H9 (cell line): ENCODE data around the gene SDK1. TPM values are rescaled to one million over a fixed set of nuclear protein-coding genes. Genes with fewer than 3 reads are reported as not detected.

ENCODE experiments used
- DNase-seq: peaks from one replicate; pipeline ENCODE4 v3.0.0-alpha.2; 2017
- H2AFZ ChIP-seq: one replicate; pipeline ENCODE4 v1.6.1; 2013; ENCODE audit warnings: mild to moderate bottlenecking, low read length, control low read depth, moderate library complexity
- H2AK5ac ChIP-seq: 2 replicates; pipeline ENCODE4 v1.6.1; 2013; ENCODE audit warnings: low read length, control low read depth, mixed read lengths; ENCODE audit not compliant: insufficient read length
- H2BK120ac ChIP-seq: one replicate; pipeline ENCODE4 v1.6.1; 2013; ENCODE audit warnings: low read depth, mild to moderate bottlenecking, low read length, control low read depth, inconsistent platforms; ENCODE audit not compliant: poor library complexity, severe bottlenecking
- H2BK12ac ChIP-seq: 2 replicates; pipeline ENCODE4 v1.6.1; 2013; ENCODE audit warnings: low read length, control low read depth, mixed read lengths, low read depth; ENCODE audit not compliant: insufficient read length
- H2BK15ac ChIP-seq: 2 replicates; pipeline ENCODE4 v1.6.1; 2013; ENCODE audit warnings: low read depth, low read length, control low read depth
- H2BK20ac ChIP-seq: one replicate; pipeline ENCODE4 v1.6.1; 2013; ENCODE audit warnings: low read depth, mild to moderate bottlenecking, low read length, control low read depth, inconsistent platforms; ENCODE audit not compliant: poor library complexity, severe bottlenecking
- H2BK5ac ChIP-seq: 2 replicates; pipeline ENCODE4 v1.6.1; 2013; ENCODE audit warnings: low read length, control low read depth, mixed read lengths; ENCODE audit not compliant: insufficient read length
- H3K14ac ChIP-seq: 2 replicates; pipeline ENCODE4 v1.6.1; 2013; ENCODE audit warnings: low read length, control low read depth; ENCODE audit not compliant: insufficient read depth
- H3K18ac ChIP-seq: 2 replicates; pipeline ENCODE4 v1.6.1; 2013; ENCODE audit warnings: low read depth, mild to moderate bottlenecking, mixed read lengths, low read length, control low read depth; ENCODE audit not compliant: insufficient read length
- H3K23ac ChIP-seq: 2 replicates; pipeline ENCODE4 v1.6.1; 2013; ENCODE audit warnings: low read length, control low read depth, mixed read lengths, low read depth; ENCODE audit not compliant: insufficient read length
- H3K23me2 ChIP-seq: 2 replicates; pipeline ENCODE4 v1.6.1; 2013; ENCODE audit warnings: low read depth, mild to moderate bottlenecking, mixed read lengths, low read length, control low read depth; ENCODE audit not compliant: insufficient read length, poor library complexity, severe bottlenecking
- H3K27ac ChIP-seq: 2 replicates; pipeline ENCODE4 v1.5.1; 2013; ENCODE audit warnings: low read length, control low read depth, mixed read lengths, low read depth; ENCODE audit not compliant: insufficient read length
- H3K27me3 ChIP-seq: 2 replicates; pipeline ENCODE4 v1.6.1; 2013; ENCODE audit warnings: low read length, control low read depth, inconsistent platforms; ENCODE audit not compliant: insufficient read depth
- H3K4ac ChIP-seq: 2 replicates; pipeline ENCODE4 v1.6.1; 2013; ENCODE audit warnings: low read depth, mild to moderate bottlenecking, control low read depth, inconsistent platforms, low read length, moderate library complexity
- H3K4me1 ChIP-seq: 2 replicates; pipeline ENCODE4 v1.6.1; 2013; ENCODE audit warnings: low read length, control low read depth, inconsistent platforms; ENCODE audit not compliant: insufficient read depth
- H3K4me2 ChIP-seq: 2 replicates; pipeline ENCODE4 v1.6.1; 2013; ENCODE audit warnings: low read length, control low read depth, mixed read lengths; ENCODE audit not compliant: insufficient read length, insufficient read depth
- H3K56ac ChIP-seq: 2 replicates; pipeline ENCODE4 v1.6.1; 2013; ENCODE audit warnings: low read depth, mild to moderate bottlenecking, mixed read lengths, low read length, control low read depth; ENCODE audit not compliant: insufficient read length
- H3K79me1 ChIP-seq: 2 replicates; pipeline ENCODE4 v1.6.1; 2013; ENCODE audit warnings: low read depth, mild to moderate bottlenecking, moderate library complexity, low read length, control low read depth, inconsistent platforms; ENCODE audit not compliant: insufficient read depth, poor library complexity, severe bottlenecking
- H3K79me2 ChIP-seq: 2 replicates; pipeline ENCODE4 v1.6.1; 2013; ENCODE audit warnings: low read length, control low read depth, inconsistent platforms; ENCODE audit not compliant: insufficient read depth
- H3K9ac ChIP-seq: 2 replicates; pipeline ENCODE4 v1.6.1; 2013; ENCODE audit warnings: low read length, control low read depth, mixed read lengths; ENCODE audit not compliant: insufficient read length; ENCODE audit errors: extremely low read depth
- H3K9me3 ChIP-seq: one replicate; pipeline ENCODE4 v1.6.1; 2013; ENCODE audit warnings: low read depth, low read length, inconsistent platforms; ENCODE audit not compliant: control insufficient read depth
- H3T11ph ChIP-seq: one replicate; pipeline ENCODE4 v1.6.1; 2013; ENCODE audit warnings: mild to moderate bottlenecking, low read length, control low read depth, inconsistent platforms
- H4K20me1 ChIP-seq: one replicate; pipeline ENCODE4 v1.6.1; 2013; ENCODE audit not compliant: control insufficient read depth, insufficient read length, insufficient read depth
- H4K5ac ChIP-seq: 2 replicates; pipeline ENCODE4 v1.6.1; 2013; ENCODE audit warnings: low read depth, mild to moderate bottlenecking, mixed read lengths, low read length, control low read depth; ENCODE audit not compliant: insufficient read length
- H4K8ac ChIP-seq: replicated peaks from 2 replicates; pipeline ENCODE4 v1.6.1; 2013; ENCODE audit warnings: low read length, control low read depth, mixed read lengths, low read depth; ENCODE audit not compliant: insufficient read length
- H4K91ac ChIP-seq: 2 replicates; pipeline ENCODE4 v1.6.1; 2013; ENCODE audit warnings: low read depth, mild to moderate bottlenecking, moderate library complexity, mixed read lengths, low read length, control low read depth; ENCODE audit not compliant: insufficient read length
- H3K27ac Mint-ChIP-seq, 3 experiments: 2 replicates in 2 of 3; 3 replicates in 1 of 3; pipeline ENCODE4 v1.8.0; 2020 to 2021; ENCODE audit warnings: mixed read lengths in 3 of 3, mild to moderate bottlenecking in 1 of 3, moderate library complexity in 1 of 3
- H3K27me3 Mint-ChIP-seq: 2 replicates; pipeline ENCODE4 v1.8.0; 2021; ENCODE audit warnings: low read depth, mild to moderate bottlenecking, moderate library complexity, mixed read lengths
- H3K36me3 Mint-ChIP-seq, 3 experiments: 2 replicates in 2 of 3; 3 replicates in 1 of 3; pipeline ENCODE4 v1.8.0; 2020 to 2021; ENCODE audit warnings: low read depth in 3 of 3, mixed read lengths in 3 of 3; ENCODE audit not compliant: insufficient read depth in 1 of 3
- H3K4me1 Mint-ChIP-seq, 2 experiments: 2 replicates each; pipeline ENCODE4 v1.8.0; 2020; ENCODE audit warnings: mixed read lengths in 2 of 2
- H3K4me3 Mint-ChIP-seq, 2 experiments: 2 replicates in 1 of 2; 3 replicates in 1 of 2; pipeline ENCODE4 v1.8.0; 2020 to 2021; ENCODE audit warnings: mild to moderate bottlenecking in 2 of 2, mixed read lengths in 2 of 2, moderate library complexity in 1 of 2
- H3K9me3 Mint-ChIP-seq, 2 experiments: 2 replicates in 1 of 2; 3 replicates in 1 of 2; pipeline ENCODE4 v1.8.0; 2020; ENCODE audit warnings: mild to moderate bottlenecking in 2 of 2, mixed read lengths in 2 of 2, moderate library complexity in 1 of 2
- CTCF ChIP-seq: fragments of 200-600 bp; sonication (generic); conservative IDR thresholded peaks from 3 replicates; pipeline ENCODE4 v1.8.0; 2021; ENCODE audit warnings: antibody characterized with exemption, mild to moderate bottlenecking
- WGBS: extraction: QIAGEN DNeasy Blood & Tissue Kit; methylation state at CpG from one replicate; pipeline ENCODE4 v1.1.7; 2013; ENCODE audit warnings: missing lambda C conversion rate, low lambda C conversion rate, mixed read lengths; ENCODE audit not compliant: insufficient read length; ENCODE audit errors: extremely low coverage; 5-methylcytosine and 5-hydroxymethylcytosine counted together
- total RNA-seq: library from RNA; stranded (reverse); gene quantifications from 2 replicates; pipeline ENCODE4 v1.2.1, GENCODE V29; 2021

Gene SDK1
- total RNA-seq, 1 experiment from 2014 or later = 8.7 TPM

- Histone ChIP-seq H3K56ac (no peak overlapping the region), H2BK120ac (no peak overlapping the region), H3K4me1 (no peaks in the 10 kb centered on the region), H2BK15ac (no peak overlapping the region), H4K20me1 (no peaks in the 10 kb centered on the region), H3K18ac (no peak overlapping the region), H3K9me3 (no peaks in the 10 kb centered on the region), H3K79me1 (no peaks in the 10 kb centered on the region), H3K23ac (no peak overlapping the region), H4K8ac (no peak overlapping the region), H2AK5ac (no peak overlapping the region), H3K14ac (no peak overlapping the region), H3K4ac (no peak overlapping the region), H2BK5ac (no peak overlapping the region), H3K23me2 (no peaks in the 10 kb centered on the region), H4K91ac (no peak overlapping the region), H2AFZ (no peak overlapping the region), H3K27ac (no peak overlapping the region), H3K27me3 (no peaks in the 10 kb centered on the region), H4K5ac (no peak overlapping the region), H3K79me2 (no peaks in the 10 kb centered on the region), H2BK12ac (no peak overlapping the region), H3K4me2 (no peak overlapping the region), H3T11ph (no peak overlapping the region), H3K9ac (no peak overlapping the region), H2BK20ac (no peak overlapping the region)
- no peaks in the 10 kb centered on the region for H3K9me3 Mint-ChIP-seq
- no peaks in the 10 kb centered on the region for H3K4me1 Mint-ChIP-seq
- H3K4me3 Mint-ChIP-seq = no peak overlapping the region
- H3K27ac Mint-ChIP-seq = no peak overlapping the region
- no CpG with 5 or more reads among the region's 5 CpGs for WGBS
- no peak for DNase-seq
- peaks cover 3% of the 10 kb centered on the region; the same call in 1 of the 2 replicates for H3K27me3 Mint-ChIP-seq
- H3K36me3 Mint-ChIP-seq = no peaks in the 10 kb centered on the region
- TF ChIP-seq CTCF = no peak
Measured at GRCh38 chr7:3760651-3761050, 459.6 kb downstream of the SDK1 start.
